H1 (cell line): ENCODE data around the gene IGFBP3. TPM values are rescaled to one million over a fixed set of nuclear protein-coding genes. Genes with fewer than 3 reads are reported as not detected.

ENCODE experiments used
- BCL11A ChIP-seq, 2 experiments: IDR thresholded peaks; one replicate each; pipeline ENCODE4 v1.6.1; 2011; ENCODE audit warnings: low read depth in 2 of 2, low read length in 2 of 2, mild to moderate bottlenecking in 2 of 2
- CHD1 ChIP-seq: IDR thresholded peaks from 2 replicates; pipeline ENCODE4 v1.6.1; 2012; ENCODE audit warnings: low read depth, low read length, improper control_type of control experiment
- CHD7 ChIP-seq: fragments of 300-600 bp; sonication (generic); IDR thresholded peaks from 2 replicates; pipeline ENCODE4 v1.7.1; 2012; ENCODE audit warnings: low read length, moderate library complexity, mild to moderate bottlenecking, inconsistent platforms; ENCODE audit not compliant: insufficient replicate concordance
- E2F6 ChIP-seq: IDR thresholded peaks from 2 replicates; pipeline ENCODE4 v1.6.1; 2012; ENCODE audit warnings: inconsistent platforms
- EGR1 ChIP-seq: IDR thresholded peaks from 2 replicates; pipeline ENCODE4 v1.6.1; 2011; ENCODE audit warnings: low read depth, low read length, borderline replicate concordance
- EZH2 ChIP-seq: fragments of 200-600 bp; sonication (generic); IDR thresholded peaks from 2 replicates; pipeline ENCODE4 v1.7.1; 2012; ENCODE audit warnings: low read depth, mild to moderate bottlenecking, moderate library complexity, low read length, inconsistent platforms; ENCODE audit not compliant: severe bottlenecking
- FOSL1 ChIP-seq: IDR thresholded peaks from 2 replicates; pipeline ENCODE4 v1.6.1; 2011; ENCODE audit warnings: mild to moderate bottlenecking, low read depth, low read length, moderate library complexity; ENCODE audit not compliant: insufficient read depth
- HDAC6 ChIP-seq: IDR thresholded peaks from one replicate; pipeline ENCODE4 v1.7.1; 2012; ENCODE audit warnings: low read depth, mild to moderate bottlenecking, inconsistent platforms, low read length, moderate library complexity
- NRF1 ChIP-seq: IDR thresholded peaks from 2 replicates; pipeline ENCODE4 v1.6.1; 2011; ENCODE audit warnings: mild to moderate bottlenecking, low read depth, low read length, improper control_type of control experiment
- SP4 ChIP-seq: IDR thresholded peaks from 2 replicates; pipeline ENCODE4 v1.6.1; 2012; ENCODE audit warnings: low read length, inconsistent platforms
- polyA plus RNA-seq, 7 experiments: library from polyadenylated mRNA; depleted of rRNA in 3 of 7; stranded (reverse) in 5 of 7; unstranded in 2 of 7; fragments of >200 nt in 5 of 7; fragments of 200-250 nt in 2 of 7; gene quantifications; 1 replicate in 5 of 7; 2 replicates in 1 of 7; 4 replicates in 1 of 7; pipeline versions ENCODE4 v1.2.1 to v1.2.3, GENCODE V29; 2011 to 2013; ENCODE audit warnings: missing spikeins in 2 of 7, mixed read lengths in 2 of 7
- total RNA-seq: library from RNA; stranded (reverse); fragmentation: NEBNext Ultra II Directional; extraction: Animal tissue kit (Norgen Biotek cat#: 25700); gene quantifications from 2 replicates; pipeline ENCODE4 v1.2.1, GENCODE V29; 2021

Gene IGFBP3
- total and polyA plus RNA-seq, 2 of the 8 experiments (the other 6 are each of a cell fraction or from before 2014, with no cell fraction given) = 5.5 to 12.1 TPM

GRCh38 chr7:45878457-45879144, 42.5 kb downstream of the IGFBP3 start (continued):
- TF ChIP-seq CHD7 (no peak), FOSL1 (no peak), BCL11A (IDR thresholded peaks at IDR 0.05; ENCODE audit: low read depth in 2 of 2, low read length in 2 of 2) (no peak), E2F6 (no peak), EZH2 (no peak), HDAC6 (no peak), CHD1 (no peak), EGR1 (no peak), SP4 (no peak), NRF1 (no peak)
